ENCODE measurements around the gene OTOGL.
A peak's percentile ranks its signal among the peaks of the same experiment; 100 is the strongest.
"Not testable (repeated sequence)": the region's sequence is repeated elsewhere in the genome, so short reads cannot be mapped to it uniquely, and the experiment has no call there.

OTOGL gene

DNA sequence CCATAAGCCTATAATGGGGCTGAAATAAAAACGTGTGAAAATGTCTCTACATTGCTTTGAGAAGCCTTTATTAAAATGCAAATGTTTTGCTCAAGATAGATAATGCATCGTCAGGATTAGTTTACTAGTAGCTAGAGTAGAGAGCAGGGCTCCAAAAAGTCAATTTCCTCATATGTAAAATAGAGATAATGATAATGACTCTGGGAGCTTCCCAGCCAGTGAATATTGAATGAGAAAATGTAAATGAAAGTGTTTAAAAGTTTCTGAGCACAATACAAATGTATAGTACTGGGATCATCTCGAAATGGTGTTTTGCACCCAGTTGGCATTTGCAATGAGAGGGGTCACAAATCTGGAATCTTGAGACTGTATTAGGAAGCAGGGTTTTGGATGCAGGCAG lies 135.3 kb downstream of the OTOGL start:
- no peak for DNase-seq

DNA sequence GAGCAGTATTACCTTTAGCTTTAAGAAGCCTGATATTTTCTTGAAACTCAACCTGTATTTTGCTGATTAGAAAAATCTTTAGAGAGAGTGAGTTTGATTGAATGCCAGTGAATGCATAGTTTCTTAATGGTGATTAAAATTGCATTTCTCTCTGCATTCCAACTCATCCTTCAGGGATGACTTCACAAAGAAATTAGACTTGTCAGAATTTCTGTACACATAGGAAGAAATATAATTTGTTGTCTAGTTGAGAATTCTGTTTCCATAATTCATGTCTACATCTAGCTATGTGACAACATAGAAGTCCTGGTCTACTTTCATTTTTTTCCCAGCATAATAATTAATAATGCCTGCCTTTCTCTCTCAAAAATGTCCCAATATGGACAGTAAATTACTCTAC lies 136.6 kb downstream of the OTOGL start:
- no peak for DNase-seq

DNA sequence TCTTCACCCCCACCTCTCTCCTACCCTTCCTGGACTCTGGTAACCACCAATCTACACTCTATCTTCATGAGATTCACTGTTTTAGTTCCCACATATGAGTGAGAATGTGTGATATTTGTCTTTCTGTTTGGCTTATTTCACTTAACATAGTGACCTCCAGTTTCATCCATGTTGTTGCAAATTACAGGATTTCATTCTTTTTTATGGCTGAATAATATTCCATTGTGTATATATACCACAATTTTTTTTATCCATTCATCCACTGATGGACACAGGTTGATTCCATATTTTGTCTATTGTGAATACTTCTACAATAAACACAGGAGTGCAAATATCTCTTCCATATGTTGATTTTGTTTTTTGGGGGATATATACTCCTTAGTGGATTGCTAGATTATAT lies 140.5 kb downstream of the OTOGL start:
- no peak for DNase-seq

DNA sequence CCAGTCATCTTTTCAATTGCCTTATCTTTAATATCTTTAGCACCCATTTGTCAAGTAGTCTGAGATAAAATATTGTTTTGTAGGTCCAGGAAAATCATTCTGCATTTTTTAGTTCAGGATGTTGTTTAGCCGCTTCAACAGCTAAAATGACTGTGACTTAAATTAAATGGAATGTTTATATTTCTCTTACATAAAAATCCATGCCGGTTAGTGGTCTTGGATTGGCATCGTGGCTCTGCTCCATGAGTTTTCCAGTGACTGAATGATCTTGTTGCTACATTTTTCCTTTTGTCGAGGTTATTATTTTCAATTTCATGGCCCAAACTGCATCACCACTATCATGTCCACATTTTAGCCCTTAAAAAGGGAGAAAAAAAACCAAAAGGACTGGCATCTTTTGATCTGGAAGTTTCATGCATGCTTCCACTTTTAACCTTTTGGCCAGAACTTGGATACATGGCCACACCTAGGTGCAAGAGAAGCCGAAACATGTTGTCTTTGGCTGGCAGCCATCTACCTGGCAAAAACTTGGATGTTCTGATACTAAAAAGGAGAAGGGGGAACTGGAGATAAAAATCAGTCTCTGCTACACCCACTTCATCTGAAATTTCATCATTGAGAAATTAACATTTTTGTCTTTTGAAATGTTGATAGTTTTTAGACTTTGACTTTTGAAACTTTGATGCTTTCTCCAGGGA lies 142.4 kb downstream of the OTOGL start:
- DNase-seq: no peak

DNA sequence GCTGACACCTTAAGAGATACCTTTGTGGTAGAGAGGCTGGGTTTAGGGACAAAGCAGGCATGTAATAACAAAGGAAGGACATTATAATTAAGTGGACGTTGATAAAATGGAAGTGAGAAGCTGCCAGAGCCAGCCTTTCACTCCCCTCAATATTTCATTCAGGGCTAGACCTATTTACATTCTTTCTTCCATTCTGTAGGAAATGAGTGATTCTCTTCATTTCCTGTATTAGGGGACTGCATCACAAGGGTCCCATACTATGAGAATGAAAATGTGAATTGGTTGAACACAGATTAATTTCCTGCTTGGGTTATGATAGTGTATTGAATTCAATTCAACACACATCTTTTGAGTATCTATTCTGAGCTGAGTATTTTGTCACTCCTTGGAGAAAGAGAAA lies 143.0 kb downstream of the OTOGL start:
- no peak for DNase-seq

DNA sequence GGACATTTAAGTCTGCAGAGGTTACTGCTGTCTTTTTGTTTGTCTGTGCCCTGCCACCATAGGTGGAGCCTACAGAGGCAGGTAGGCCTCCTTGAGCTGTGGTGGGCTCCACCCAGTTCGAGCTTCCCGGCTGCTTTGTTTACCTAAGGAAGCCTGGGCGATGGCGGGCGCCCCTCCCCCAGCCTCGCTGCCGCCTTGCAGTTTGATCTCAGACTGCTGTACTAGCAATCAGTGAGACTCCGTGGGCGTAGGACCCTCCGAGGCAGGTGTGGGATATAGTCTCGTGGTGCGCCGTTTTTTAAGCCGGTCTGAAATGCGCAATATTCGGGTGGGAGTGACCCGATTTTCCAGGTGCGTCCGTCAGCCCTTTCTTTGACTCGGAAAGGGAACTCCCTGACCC lies 150.2 kb downstream of the OTOGL start:
- not testable (repeated sequence) for DNase-seq

DNA sequence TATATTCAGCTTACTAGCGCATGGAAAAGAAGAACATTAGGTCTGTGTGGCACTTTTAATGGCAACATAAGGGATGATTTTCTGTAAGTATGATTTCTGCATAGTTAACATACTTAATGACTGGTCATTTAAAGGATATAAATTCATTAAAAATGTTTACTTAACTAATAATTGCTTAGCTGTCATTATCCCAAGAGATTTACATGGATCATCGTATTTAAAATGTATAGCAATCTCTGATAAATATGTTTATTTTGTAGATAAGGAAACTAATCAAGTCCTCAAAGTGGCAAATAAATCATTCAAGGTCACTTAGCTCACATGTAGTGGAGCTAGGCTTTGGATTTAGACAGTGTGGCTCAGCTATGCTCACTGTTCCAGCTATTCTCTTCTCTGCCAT lies 158.6 kb downstream of the OTOGL start:
- DNase-seq: no peak

DNA sequence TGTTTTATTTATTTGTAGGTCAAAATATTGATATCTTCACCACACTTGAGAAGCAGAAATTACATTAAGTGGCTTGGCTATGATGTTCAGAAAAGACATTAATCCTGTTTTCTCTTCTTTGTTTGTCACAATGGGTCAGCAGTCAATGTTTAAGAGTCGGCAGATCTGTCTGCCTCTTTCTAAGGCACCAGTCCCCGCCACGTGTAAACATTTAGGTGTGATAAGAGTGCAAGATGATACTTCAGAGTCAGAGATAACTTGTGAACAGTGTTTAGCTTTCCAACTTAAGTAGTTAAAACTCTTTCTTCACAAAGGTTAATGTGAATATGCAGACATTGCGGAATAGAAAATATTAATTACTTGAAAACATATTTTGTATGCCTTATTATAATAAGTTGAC lies 160.9 kb downstream of the OTOGL start:
- no peak for DNase-seq

DNA sequence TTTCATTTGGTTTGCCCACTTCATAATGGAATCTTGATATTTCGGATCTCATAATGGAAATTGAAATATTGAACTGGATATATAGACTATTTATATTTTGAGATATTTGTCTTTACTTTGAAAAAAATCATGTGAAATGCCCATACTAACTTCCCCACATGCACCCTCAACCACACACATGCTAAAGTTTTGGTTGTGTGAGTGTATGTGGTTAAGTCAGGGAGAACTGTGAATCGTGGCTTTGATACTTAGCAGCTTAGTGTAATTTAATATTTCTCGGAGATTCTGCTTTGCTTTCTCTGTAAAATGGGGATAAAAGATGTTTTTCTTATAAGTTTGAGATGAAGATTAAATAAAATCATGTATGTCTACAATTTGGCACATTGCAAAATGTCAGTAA lies 162.1 kb downstream of the OTOGL start:
- no peak for DNase-seq

DNA sequence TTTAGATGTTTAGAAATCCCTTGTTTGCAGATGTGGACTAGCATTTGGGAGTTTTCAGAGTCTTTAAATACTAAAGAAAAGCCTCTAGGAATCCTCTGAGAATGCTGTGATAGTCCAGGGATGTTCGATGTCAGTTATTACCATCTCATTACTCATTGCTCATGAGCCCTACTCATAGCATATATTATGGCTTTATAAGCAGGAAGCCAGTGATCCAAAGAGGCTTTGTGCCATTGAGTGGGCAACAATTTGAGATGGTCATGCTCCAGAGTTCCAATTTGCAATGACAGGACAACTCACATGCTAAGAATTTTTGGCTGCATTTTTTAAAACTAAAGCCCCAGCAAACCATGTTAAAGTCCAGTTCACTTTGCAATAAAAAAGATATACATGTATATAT lies 163.0 kb downstream of the OTOGL start:
- DNase-seq: no peak

DNA sequence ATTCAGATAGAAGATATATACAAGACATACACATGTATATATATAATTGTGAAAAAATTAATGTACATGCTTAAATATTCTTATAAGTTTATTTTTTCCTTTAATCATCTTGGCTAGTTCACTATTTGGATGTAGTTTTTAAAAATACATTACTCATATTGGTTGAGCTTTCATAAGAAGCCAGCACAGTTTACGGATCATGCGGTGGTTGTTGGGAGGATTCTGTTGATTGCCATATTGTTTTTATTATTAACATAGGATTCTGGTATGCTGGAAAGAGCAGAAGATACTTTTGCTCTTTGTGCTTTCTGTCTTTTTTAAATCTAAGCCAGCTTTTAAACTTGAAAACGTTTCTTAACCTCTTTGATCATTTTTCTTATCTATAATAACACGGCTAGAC lies 163.4 kb downstream of the OTOGL start:
- no peak for DNase-seq

DNA sequence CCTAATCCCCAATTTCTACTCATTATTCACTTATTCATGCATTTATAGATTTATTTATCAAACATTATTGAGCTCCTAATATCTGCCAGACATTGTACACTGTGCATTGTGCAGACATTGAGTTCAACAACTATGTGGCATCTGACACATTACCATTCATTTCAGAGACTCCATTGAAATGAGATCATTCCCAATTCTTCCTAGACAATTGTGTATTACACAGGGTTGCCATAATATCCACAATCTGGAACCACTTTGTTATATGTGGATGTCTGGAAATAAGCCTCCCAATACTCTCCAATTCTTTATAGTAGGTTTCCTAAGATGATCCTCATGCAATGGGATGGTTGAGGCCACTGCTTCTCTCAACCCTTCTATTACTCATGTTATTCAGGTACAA lies 165.0 kb downstream of the OTOGL start:
- no peak for DNase-seq

DNA sequence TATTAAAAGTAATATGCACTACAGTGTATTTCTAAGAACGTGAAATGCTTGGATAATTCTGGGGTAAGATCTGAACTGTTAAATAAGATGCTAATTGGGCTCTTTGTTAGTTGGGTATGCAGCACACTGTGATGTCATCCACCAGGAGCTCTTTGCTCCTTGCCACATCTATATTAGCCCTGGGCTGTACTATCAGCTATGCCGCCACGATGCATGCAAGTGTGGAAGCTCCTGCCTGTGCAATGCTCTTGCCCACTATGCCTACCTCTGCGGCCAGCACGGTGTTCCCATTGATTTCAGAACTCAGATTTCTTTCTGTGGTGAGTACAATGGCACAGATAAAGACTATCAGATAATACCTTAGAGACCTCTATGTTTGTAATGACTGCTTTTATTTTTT lies 165.6 kb downstream of the OTOGL start:
- DNase-seq: no peak

DNA sequence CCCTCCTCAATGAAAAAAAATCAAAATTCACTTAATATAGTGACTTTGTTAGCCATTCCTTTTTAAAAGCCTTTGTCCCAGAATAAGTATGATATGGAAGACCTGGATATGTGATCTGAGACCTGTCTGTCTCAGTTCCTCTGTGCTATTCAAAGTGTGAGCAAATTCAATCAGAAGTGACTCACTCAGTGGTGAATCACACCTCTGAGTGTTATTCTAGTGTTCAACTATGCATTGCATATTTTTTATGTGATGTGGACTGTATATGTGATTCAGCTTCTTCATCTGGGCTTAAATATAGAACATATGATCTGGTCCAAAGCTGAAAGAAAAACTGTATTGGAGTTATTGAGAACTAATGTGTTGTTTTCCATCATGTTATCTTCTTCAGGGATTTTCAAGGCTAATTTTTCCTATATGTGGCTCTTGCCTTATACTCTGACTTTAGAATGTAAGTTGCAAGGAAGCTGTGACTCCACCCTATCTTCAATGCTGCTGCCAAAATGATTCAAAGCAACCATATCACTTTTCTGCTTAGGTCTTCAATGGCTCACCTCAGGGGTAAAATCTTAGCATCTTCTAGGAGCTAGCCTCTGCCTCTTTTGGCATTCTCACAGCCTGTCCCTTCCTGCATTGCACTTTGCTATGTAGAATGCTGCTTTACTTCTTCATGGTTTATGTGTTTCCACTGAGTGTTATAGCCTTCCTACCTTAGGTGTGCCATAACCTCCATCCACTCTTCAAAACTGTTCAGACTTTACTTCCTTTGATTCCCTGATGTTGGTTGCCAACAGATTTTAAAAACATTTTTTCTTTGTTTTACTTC lies 169.8 kb downstream of the OTOGL start:
- DNase-seq: no peak

DNA sequence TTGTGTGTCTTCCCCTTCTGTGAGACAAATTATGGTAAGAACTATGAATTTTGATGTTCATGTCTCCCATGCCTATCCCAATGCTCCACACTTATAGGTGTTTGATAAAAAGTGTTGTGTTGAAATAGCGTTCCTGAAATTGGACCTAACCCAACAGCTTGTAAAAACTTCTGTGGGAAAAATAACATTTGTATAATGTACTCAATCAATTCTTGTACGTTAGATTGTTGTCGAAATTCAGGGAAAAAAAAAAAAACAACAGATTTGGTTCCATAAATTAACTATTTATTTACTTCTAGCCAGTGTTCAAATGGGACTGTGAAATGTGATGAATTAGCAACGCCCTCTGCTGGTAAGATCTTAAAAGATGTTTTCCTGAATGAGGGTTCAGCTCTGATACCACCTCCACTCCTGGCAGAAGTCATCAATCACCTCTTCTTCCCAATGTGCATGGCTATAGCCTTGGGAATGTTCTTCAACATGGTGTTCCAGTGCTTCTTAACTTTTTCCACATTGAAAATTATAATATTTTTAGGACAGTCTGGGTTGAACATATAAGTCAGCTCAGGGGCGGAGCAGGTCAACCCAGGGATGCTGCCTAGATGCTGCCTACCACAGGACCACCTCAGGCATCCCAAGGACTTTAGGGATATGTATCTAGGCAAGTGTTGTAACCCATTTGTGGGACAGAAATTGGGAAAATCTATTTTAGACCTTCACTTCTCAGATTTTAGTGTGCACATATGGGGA lies 170.6 kb downstream of the OTOGL start:
- peak; percentile 73 for DNase-seq

DNA sequence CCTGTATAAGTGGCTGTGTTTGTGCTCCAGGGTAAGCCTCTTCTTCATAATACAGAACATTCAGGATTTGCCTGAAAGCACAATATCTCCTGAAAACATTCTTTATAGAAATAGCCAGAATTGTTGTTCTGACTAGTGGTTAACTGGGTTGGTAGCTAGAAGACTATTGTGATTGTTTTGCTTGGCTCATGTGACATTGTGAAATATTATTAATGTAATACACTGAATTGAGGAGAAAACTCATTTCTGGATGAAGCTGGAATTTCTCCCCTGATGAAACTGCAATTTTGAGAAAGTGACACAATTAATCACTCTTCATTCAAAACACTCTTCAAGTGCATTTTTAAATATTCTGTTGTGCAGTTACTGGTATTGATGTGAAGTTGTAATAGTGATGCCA lies 172.4 kb downstream of the OTOGL start:
- DNase-seq: no peak

DNA sequence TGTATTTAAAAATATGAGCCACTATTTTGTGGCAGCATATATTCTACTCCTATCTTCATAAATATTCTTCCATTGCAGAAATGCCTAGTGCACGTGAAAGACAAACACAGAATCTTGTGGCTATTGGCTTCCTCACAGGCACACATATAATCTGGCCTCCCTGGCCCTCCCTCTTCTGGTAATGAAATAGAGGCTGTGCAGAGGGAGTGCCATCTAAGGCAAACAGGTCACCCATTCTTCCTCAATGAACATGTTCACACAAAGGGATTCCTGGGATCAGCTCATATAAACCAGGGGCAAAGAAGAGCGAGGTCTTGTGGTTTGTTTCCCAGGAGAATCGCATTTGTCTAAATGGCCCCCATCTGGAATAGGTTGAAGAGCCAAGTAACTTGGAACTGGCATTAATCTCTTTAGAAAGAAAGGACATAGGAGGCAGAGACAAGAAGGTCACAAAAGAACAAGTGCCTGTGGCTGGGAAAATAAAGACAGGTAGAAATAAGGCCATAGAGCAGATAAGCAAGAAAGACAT lies 173.1 kb downstream of the OTOGL start:
- DNase-seq: peak; percentile 89

DNA sequence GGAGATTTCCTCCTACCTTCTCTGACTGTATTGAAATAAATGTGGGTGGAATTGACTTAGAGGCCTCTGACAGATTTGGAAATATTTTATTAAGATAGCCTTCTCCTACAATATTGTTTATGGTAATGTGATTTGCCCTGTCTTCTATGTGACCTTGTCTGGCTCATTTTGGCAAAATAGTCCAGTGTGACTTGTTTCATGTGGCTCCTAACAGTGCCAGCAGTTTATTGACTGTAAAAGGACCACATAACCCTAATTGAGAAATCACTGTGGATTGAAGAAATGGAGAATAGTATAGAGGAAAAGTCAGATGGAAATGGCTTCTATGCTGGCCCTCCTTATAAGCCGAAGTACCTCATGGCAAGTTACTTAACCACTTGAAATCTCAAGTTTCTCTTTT lies 173.8 kb downstream of the OTOGL start:
- peak; percentile 70 for DNase-seq

DNA sequence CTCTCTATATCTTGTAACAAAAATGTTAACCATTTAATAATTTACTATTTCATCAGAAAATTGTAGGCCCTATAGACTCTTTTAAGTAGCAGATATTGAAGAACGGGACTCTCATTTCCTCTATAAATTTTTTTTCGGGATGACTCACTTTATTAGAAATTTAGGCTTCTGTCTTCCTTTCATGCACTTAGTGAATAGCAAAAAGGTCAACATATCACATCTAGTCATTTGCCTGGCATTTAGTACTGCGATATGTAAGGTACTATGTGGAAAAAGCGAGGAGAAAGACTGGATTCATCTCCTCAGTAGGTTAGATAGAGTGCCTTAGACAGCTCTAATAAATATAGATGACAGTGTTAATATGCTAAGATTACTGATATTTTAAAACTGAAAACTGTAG lies 178.4 kb downstream of the OTOGL start:
- no peak for DNase-seq

DNA sequence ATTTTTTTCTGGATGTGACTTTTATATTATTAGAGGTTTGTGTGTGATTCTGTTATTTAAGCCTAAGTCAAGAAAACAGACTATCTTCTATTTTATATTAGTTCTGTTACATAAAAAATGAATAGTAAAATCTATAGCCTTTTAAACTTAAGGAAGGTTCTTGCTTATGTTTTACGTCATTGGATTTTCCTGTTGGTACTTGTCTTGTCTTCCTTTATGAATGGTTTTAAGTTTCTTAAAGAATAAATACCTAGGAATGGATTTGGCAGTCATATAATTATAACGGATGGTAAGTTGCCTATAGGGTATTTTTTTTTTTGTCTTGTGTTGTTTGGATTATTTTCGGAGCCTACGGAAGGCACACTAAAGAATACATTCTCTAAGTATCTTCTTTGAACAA lies 182.9 kb downstream of the OTOGL start:
- DNase-seq: no peak

DNA sequence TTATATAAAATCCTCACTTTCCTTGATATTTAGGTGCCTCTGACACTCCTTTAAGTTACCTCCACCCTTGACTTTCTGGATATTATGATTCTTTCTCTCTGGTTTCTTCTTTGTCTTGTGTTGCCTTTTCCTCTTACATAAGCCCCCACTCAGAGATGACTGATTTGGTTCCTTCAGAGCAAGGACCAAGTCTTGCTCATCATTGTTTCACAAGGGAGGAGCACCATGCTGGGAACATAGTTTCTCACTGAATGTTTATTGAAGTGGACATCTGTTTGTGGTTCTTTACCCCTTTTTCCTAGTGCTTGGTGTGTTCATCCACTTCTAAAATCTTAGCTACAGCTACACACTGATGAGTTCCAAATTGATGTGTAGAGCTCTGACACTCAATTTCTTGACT lies 183.4 kb downstream of the OTOGL start:
- DNase-seq: no peak

DNA sequence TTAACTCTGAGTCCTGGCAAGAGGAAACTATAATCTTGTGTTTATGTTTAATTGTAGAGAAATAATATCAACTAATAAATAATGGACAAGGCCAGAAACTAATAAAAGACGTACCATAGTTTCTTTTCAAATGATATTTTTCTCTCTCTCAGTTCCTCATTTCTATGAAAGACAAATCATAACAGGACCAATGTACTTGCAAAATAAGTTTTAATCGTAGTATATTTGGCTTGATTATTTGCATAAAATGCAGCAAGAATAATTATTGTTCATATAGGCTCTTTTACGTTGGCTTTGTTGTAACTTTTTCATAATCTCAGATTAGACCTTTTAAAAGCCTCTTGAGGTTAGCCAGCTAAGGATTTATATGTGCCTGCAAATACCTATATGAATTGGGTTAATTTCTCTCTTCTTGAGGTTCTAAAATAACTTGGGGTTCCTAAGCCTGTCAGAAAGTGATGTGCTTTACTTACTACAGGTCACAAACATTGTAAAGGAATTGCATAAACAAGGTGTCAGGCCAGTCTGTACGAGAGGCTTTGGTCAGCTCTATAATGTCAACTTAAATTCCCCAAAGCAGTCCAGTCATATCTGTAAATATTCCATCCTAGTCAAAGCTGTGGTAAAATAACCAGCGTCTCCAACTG lies 191.9 kb downstream of the OTOGL start:
- no peak for DNase-seq

DNA sequence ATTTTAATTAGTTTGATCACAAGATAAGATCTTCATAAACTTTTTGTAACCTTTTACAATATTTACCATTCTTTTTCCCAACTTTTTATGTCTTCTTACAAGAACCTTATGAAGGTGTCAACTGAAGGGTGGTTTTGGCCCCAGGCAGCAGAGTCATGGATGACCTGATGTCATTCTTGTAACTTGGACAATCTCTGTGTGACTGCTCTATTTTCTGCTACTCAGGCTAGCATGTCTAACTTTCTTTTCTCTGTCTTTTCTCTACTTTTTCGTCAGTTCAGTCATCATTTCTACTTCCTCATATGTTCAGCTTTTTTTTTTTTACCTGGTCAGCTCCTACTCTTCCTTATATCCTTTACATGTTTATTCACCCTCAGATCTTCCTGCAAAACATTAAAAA lies 194.0 kb downstream of the OTOGL start:
- DNase-seq: no peak

Data from NCI-H82 (cell line).